ENCODE data around the gene VTI1A. TPM values are rescaled to one million over a fixed set of nuclear protein-coding genes. Genes with fewer than 3 reads are reported as not detected.

VTI1A gene
- total RNA-seq (10 to 100 TPM; 13.4 to 26.9 TPM), polyA plus RNA-seq (10 to 100 TPM in 1 of 2 donors, 1 to 10 TPM in 1; 5.5 to 12.7 TPM)

DNA sequence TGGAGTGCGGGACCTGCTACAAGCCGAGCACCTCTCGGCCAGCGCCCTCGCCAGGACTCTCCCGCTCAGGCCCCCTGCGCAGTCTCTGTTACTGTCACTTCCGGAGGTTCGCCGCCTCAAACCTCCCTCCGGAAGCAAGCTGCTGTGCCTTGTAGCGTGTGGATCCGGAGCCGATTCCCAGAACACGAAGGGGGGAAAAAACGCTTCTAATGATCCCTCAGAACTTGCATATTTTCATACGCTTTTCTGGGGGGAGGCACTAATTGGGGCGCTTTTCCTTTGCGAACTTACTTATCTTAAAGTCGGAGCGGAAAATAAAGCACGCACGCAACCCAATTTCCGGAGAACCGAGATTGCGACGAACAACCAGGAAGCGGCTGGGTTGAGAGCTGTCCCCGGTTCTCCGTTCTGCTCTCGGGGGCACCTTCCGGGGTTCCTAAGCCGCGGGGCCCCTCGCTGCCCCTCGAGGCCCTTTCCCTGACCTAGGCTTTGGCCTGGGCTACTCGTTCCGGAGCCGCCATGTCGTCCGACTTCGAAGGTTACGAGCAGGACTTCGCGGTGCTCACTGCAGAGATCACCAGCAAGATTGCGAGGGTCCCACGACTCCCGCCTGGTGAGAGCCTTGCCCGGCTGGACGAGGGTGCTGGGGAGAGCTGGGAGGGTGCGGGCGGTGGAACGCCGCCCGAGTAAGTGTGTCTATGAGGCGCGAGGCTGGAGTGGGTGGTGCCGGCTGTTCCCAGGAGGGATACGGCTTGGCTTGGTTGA is at the start of gene VTI1A, which contains the start of gene ZDHHC6:
VTI1A (plus strand) TSS at position 361 of the 765 bp plus-strand sequence; CDS start at position 520, 159 bp downstream.
ZDHHC6 (minus strand) TSS at position 60 of the 765 bp plus-strand sequence. CDS start 1,478 bp downstream, outside the sequence.
- H3K36me3 ChIP-seq (ENCODE audit: control insufficient read depth in 4 of 4, insufficient read depth in 3 of 4, low read depth in 1 of 4, low read length in 3 of 4), result peaks cover 0 to 12% (median 9%) of the 10 kb centered on the region in 4 donors
- DNase-seq (ENCODE audit: low spot score), result peak; percentile 87
- under 1% methylated on average over 59 of the region's 59 CpGs for WGBS
- H3K27me3 ChIP-seq (ENCODE audit: control insufficient read depth in 4 of 4, insufficient read depth in 4 of 4, low read length in 3 of 4), result no peaks in the 10 kb centered on the region
- peak within 1 kb of the TSS; percentile 88 to 100 (median 90) for H3K4me3 ChIP-seq (ENCODE audit: low read depth in 1 of 3, low read length in 3 of 3)
- TF ChIP-seq, protein P1, sequence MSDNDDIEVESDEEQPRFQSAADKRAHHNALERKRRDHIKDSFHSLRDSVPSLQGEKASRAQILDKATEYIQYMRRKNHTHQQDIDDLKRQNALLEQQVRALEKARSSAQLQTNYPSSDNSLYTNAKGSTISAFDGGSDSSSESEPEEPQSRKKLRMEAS (IDR thresholded peaks at IDR 0.05), result peak; percentile 80
- TF ChIP-seq FOXA2 (IDR thresholded peaks at IDR 0.05) (no peak), RXRA (IDR thresholded peaks at IDR 0.05) (peak; percentile 92 to 94), HNF4A (conservative IDR thresholded peaks at IDR 0.05) (peak in 1 of 2 donors; percentile 7), RAD21 (IDR thresholded peaks at IDR 0.05) (no peak), EGR1 (IDR thresholded peaks at IDR 0.05; ENCODE audit: low read depth in 2 of 2) (peak; percentile 47 to 70), YY1 (IDR thresholded peaks at IDR 0.05) (peak; percentile 75), FOXA1 (IDR thresholded peaks at IDR 0.05) (no peak), JUND (IDR thresholded peaks at IDR 0.05) (no peak), NR2F2 (IDR thresholded peaks at IDR 0.05) (peak; percentile 46), TAF1 (conservative IDR thresholded peaks at IDR 0.05) (no peak), SP1 (IDR thresholded peaks at IDR 0.05) (peak; percentile 34), GABPA (IDR thresholded peaks at IDR 0.05 in 1 of 2, conservative IDR thresholded peaks at IDR 0.05 in 1 of 2) (peak; percentile 98 to 99), HNF4G (IDR thresholded peaks at IDR 0.05) (no peak)
- TF ChIP-seq, protein P2, sequence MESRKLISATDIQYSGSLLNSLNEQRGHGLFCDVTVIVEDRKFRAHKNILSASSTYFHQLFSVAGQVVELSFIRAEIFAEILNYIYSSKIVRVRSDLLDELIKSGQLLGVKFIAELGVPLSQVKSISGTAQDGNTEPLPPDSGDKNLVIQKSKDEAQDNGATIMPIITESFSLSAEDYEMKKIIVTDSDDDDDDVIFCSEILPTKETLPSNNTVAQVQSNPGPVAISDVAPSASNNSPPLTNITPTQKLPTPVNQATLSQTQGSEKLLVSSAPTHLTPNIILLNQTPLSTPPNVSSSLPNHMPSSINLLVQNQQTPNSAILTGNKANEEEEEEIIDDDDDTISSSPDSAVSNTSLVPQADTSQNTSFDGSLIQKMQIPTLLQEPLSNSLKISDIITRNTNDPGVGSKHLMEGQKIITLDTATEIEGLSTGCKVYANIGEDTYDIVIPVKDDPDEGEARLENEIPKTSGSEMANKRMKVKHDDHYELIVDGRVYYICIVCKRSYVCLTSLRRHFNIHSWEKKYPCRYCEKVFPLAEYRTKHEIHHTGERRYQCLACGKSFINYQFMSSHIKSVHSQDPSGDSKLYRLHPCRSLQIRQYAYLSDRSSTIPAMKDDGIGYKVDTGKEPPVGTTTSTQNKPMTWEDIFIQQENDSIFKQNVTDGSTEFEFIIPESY (IDR thresholded peaks at IDR 0.05), result peak; percentile 43
- TF ChIP-seq, protein P3, sequence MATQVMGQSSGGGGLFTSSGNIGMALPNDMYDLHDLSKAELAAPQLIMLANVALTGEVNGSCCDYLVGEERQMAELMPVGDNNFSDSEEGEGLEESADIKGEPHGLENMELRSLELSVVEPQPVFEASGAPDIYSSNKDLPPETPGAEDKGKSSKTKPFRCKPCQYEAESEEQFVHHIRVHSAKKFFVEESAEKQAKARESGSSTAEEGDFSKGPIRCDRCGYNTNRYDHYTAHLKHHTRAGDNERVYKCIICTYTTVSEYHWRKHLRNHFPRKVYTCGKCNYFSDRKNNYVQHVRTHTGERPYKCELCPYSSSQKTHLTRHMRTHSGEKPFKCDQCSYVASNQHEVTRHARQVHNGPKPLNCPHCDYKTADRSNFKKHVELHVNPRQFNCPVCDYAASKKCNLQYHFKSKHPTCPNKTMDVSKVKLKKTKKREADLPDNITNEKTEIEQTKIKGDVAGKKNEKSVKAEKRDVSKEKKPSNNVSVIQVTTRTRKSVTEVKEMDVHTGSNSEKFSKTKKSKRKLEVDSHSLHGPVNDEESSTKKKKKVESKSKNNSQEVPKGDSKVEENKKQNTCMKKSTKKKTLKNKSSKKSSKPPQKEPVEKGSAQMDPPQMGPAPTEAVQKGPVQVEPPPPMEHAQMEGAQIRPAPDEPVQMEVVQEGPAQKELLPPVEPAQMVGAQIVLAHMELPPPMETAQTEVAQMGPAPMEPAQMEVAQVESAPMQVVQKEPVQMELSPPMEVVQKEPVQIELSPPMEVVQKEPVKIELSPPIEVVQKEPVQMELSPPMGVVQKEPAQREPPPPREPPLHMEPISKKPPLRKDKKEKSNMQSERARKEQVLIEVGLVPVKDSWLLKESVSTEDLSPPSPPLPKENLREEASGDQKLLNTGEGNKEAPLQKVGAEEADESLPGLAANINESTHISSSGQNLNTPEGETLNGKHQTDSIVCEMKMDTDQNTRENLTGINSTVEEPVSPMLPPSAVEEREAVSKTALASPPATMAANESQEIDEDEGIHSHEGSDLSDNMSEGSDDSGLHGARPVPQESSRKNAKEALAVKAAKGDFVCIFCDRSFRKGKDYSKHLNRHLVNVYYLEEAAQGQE (IDR thresholded peaks at IDR 0.05), result peak; percentile 25
- TF ChIP-seq, protein P4, sequence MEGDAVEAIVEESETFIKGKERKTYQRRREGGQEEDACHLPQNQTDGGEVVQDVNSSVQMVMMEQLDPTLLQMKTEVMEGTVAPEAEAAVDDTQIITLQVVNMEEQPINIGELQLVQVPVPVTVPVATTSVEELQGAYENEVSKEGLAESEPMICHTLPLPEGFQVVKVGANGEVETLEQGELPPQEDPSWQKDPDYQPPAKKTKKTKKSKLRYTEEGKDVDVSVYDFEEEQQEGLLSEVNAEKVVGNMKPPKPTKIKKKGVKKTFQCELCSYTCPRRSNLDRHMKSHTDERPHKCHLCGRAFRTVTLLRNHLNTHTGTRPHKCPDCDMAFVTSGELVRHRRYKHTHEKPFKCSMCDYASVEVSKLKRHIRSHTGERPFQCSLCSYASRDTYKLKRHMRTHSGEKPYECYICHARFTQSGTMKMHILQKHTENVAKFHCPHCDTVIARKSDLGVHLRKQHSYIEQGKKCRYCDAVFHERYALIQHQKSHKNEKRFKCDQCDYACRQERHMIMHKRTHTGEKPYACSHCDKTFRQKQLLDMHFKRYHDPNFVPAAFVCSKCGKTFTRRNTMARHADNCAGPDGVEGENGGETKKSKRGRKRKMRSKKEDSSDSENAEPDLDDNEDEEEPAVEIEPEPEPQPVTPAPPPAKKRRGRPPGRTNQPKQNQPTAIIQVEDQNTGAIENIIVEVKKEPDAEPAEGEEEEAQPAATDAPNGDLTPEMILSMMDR (IDR thresholded peaks at IDR 0.05; ENCODE audit: low read depth, low read length, missing input control), result no peak
- TF ChIP-seq, protein P5, sequence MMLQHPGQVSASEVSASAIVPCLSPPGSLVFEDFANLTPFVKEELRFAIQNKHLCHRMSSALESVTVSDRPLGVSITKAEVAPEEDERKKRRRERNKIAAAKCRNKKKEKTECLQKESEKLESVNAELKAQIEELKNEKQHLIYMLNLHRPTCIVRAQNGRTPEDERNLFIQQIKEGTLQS (IDR thresholded peaks at IDR 0.05), result no peak
- H3K9ac ChIP-seq (ENCODE audit: low read depth in 1 of 2, low read length in 2 of 2), result peak within 1 kb of the TSS; percentile 82 to 97
- no peaks in the 10 kb centered on the region for H3K9me3 ChIP-seq (ENCODE audit: control insufficient read depth in 4 of 4, low read length in 3 of 4)
- H3K4me1 ChIP-seq (ENCODE audit: control insufficient read depth in 4 of 4, insufficient read depth in 4 of 4, low read length in 3 of 4), result peaks cover 2 to 29% (median 25%) of the 10 kb centered on the region in 4 donors
- H3K27ac ChIP-seq (ENCODE audit: low read depth in 1 of 2, low read length in 2 of 2), result peak within 1 kb of the TSS; percentile 82 to 86

All from liver (tissue), 9 donors.